Measurements from ENCODE around the gene LGMN. TPM values are rescaled to one million over a fixed set of nuclear protein-coding genes. Genes with fewer than 3 reads are reported as not detected.

The LGMN gene
- total and polyA plus RNA-seq, 2 of the 8 experiments (the other 6 are each of a cell fraction or from before 2014, with no cell fraction given): 57.4 to 83.4 TPM

DNA sequence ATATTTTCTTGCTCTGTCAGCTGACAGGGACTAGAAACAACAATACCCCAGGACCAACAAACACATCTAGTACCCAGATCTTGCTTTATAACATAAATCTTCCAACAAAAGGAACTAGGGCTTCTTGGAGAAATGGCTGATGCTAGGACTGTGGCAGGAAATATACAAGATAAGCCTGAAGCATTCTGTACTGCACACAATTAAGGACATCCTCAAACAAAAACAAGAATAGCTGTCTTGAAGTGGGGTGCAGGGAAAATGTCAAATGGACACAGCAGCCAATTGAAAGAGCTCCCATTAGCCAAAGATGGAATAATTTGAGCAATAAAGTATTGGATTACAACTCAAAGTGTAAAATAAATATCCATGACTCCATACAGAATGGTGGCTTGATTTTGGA, 50.0 kb downstream of the LGMN start (continued):
- TF ChIP-seq, protein P1, sequence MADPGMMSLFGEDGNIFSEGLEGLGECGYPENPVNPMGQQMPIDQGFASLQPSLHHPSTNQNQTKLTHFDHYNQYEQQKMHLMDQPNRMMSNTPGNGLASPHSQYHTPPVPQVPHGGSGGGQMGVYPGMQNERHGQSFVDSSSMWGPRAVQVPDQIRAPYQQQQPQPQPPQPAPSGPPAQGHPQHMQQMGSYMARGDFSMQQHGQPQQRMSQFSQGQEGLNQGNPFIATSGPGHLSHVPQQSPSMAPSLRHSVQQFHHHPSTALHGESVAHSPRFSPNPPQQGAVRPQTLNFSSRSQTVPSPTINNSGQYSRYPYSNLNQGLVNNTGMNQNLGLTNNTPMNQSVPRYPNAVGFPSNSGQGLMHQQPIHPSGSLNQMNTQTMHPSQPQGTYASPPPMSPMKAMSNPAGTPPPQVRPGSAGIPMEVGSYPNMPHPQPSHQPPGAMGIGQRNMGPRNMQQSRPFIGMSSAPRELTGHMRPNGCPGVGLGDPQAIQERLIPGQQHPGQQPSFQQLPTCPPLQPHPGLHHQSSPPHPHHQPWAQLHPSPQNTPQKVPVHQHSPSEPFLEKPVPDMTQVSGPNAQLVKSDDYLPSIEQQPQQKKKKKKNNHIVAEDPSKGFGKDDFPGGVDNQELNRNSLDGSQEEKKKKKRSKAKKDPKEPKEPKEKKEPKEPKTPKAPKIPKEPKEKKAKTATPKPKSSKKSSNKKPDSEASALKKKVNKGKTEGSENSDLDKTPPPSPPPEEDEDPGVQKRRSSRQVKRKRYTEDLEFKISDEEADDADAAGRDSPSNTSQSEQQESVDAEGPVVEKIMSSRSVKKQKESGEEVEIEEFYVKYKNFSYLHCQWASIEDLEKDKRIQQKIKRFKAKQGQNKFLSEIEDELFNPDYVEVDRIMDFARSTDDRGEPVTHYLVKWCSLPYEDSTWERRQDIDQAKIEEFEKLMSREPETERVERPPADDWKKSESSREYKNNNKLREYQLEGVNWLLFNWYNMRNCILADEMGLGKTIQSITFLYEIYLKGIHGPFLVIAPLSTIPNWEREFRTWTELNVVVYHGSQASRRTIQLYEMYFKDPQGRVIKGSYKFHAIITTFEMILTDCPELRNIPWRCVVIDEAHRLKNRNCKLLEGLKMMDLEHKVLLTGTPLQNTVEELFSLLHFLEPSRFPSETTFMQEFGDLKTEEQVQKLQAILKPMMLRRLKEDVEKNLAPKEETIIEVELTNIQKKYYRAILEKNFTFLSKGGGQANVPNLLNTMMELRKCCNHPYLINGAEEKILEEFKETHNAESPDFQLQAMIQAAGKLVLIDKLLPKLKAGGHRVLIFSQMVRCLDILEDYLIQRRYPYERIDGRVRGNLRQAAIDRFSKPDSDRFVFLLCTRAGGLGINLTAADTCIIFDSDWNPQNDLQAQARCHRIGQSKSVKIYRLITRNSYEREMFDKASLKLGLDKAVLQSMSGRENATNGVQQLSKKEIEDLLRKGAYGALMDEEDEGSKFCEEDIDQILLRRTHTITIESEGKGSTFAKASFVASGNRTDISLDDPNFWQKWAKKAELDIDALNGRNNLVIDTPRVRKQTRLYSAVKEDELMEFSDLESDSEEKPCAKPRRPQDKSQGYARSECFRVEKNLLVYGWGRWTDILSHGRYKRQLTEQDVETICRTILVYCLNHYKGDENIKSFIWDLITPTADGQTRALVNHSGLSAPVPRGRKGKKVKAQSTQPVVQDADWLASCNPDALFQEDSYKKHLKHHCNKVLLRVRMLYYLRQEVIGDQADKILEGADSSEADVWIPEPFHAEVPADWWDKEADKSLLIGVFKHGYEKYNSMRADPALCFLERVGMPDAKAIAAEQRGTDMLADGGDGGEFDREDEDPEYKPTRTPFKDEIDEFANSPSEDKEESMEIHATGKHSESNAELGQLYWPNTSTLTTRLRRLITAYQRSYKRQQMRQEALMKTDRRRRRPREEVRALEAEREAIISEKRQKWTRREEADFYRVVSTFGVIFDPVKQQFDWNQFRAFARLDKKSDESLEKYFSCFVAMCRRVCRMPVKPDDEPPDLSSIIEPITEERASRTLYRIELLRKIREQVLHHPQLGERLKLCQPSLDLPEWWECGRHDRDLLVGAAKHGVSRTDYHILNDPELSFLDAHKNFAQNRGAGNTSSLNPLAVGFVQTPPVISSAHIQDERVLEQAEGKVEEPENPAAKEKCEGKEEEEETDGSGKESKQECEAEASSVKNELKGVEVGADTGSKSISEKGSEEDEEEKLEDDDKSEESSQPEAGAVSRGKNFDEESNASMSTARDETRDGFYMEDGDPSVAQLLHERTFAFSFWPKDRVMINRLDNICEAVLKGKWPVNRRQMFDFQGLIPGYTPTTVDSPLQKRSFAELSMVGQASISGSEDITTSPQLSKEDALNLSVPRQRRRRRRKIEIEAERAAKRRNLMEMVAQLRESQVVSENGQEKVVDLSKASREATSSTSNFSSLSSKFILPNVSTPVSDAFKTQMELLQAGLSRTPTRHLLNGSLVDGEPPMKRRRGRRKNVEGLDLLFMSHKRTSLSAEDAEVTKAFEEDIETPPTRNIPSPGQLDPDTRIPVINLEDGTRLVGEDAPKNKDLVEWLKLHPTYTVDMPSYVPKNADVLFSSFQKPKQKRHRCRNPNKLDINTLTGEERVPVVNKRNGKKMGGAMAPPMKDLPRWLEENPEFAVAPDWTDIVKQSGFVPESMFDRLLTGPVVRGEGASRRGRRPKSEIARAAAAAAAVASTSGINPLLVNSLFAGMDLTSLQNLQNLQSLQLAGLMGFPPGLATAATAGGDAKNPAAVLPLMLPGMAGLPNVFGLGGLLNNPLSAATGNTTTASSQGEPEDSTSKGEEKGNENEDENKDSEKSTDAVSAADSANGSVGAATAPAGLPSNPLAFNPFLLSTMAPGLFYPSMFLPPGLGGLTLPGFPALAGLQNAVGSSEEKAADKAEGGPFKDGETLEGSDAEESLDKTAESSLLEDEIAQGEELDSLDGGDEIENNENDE (IDR thresholded peaks at IDR 0.05; ENCODE audit: insufficient replicate concordance, low read length): no peak
- no peak for TF ChIP-seq TCF12 (IDR thresholded peaks at IDR 0.05; ENCODE audit: low read depth, low read length)
- no peak for TF ChIP-seq TBP (IDR thresholded peaks at IDR 0.05; ENCODE audit: low read depth, low read length)
- TF ChIP-seq POU5F1 (IDR thresholded peaks at IDR 0.05; ENCODE audit: low read depth, low read length): no peak
- no peak for TF ChIP-seq NRF1 (IDR thresholded peaks at IDR 0.05; ENCODE audit: low read depth, low read length)
- TF ChIP-seq GABPA (IDR thresholded peaks at IDR 0.05; ENCODE audit: borderline replicate concordance, insufficient read depth, low read length): no peak
- no peak for TF ChIP-seq POLR2A (IDR thresholded peaks at IDR 0.05; ENCODE audit: control extremely low read depth in 1 of 2, low read depth in 2 of 2, low read length in 2 of 2)
- TF ChIP-seq, protein P2, sequence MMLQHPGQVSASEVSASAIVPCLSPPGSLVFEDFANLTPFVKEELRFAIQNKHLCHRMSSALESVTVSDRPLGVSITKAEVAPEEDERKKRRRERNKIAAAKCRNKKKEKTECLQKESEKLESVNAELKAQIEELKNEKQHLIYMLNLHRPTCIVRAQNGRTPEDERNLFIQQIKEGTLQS (IDR thresholded peaks at IDR 0.05; ENCODE audit: insufficient read depth, low read depth, low read length): no peak
- TF ChIP-seq KDM1A (IDR thresholded peaks at IDR 0.05; ENCODE audit: borderline replicate concordance, low read length): no peak

Measured in H1 (cell line).